Body of pancreas (tissue), 4 donors: Measurements from ENCODE around the gene DYRK1A.

Experiments used
- POLR2A ChIP-seq, 3 donors: fragments of 450-650 bp; IDR thresholded peaks; one replicate each; pipeline ENCODE4 v1.6.1; 2016; ENCODE audit warnings: antibody characterized with exemption in 3 of 3, mild to moderate bottlenecking in 2 of 3
- TF ChIP-seq, protein P1 (sequence below), 7 experiments: fragments of 450-650 bp in 4 of 7; fragments of 200-600 bp in 3 of 7; sonication (generic) in 3 of 7; IDR thresholded peaks; one replicate each; pipeline ENCODE4 v1.5.1; 2016 to 2019; ENCODE audit warnings: antibody characterized with exemption in 7 of 7

DNA sequence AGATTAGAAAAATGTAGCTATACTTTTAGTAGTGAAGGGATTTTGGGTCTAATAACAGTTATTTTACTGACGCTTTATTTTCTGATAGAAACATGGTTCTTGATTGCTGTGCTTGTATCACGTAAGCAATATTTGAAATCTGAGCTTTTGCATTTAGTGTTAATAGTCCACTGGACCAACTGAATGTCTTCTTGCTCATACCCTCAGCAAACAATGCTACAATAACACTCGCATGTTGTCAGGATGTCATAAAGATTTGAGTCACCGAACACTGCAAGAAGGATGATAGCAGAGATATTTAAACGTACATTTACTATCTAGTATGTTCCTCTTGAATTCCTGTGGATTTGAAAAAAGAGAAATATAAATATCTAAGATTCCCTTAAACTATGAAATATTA lies 7.5 kb downstream of the DYRK1A start:
- TF ChIP-seq, protein P1, sequence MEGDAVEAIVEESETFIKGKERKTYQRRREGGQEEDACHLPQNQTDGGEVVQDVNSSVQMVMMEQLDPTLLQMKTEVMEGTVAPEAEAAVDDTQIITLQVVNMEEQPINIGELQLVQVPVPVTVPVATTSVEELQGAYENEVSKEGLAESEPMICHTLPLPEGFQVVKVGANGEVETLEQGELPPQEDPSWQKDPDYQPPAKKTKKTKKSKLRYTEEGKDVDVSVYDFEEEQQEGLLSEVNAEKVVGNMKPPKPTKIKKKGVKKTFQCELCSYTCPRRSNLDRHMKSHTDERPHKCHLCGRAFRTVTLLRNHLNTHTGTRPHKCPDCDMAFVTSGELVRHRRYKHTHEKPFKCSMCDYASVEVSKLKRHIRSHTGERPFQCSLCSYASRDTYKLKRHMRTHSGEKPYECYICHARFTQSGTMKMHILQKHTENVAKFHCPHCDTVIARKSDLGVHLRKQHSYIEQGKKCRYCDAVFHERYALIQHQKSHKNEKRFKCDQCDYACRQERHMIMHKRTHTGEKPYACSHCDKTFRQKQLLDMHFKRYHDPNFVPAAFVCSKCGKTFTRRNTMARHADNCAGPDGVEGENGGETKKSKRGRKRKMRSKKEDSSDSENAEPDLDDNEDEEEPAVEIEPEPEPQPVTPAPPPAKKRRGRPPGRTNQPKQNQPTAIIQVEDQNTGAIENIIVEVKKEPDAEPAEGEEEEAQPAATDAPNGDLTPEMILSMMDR (IDR thresholded peaks at IDR 0.05) = no peak
- TF ChIP-seq POLR2A (IDR thresholded peaks at IDR 0.05) = no peak
